Activated naive CD4-positive, alpha-beta T cell (primary cell): Measurements from ENCODE around the gene RERG.

Experiments
- DNase-seq, 4 experiments: peaks; one replicate each; lab custom pipeline; 2025; lab: John Stamatoyannopoulos, UW

RERG gene

GRCh38 chr12:15186597-15186996 is 34.6 kb downstream of the RERG start:
- no peak for DNase-seq

GRCh38 chr12:15184484-15184883 is 36.7 kb downstream of the RERG start:
- DNase-seq, result no peak

GRCh38 chr12:15183821-15184220 is 37.4 kb downstream of the RERG start:
- DNase-seq, result no peak

GRCh38 chr12:15181017-15181683 is 40.1 kb downstream of the RERG start:
- no peak for DNase-seq

GRCh38 chr12:15180325-15180724 is 40.9 kb downstream of the RERG start:
- DNase-seq, result no peak

- DNase-seq, result no peak
Measured at GRCh38 chr12:15179672-15180071, 41.5 kb downstream of the RERG start.

GRCh38 chr12:15173142-15173541 is 48.1 kb downstream of the RERG start:
- DNase-seq, result no peak

- DNase-seq, result no peak
Measured at GRCh38 chr12:15172060-15172822, 49.0 kb downstream of the RERG start.

GRCh38 chr12:15171012-15171655 is 50.1 kb downstream of the RERG start:
- DNase-seq, result no peak

- DNase-seq, result no peak
Measured at GRCh38 chr12:15168026-15168678, 53.1 kb downstream of the RERG start.

- no peak for DNase-seq
Measured at GRCh38 chr12:15165012-15165659, 56.1 kb downstream of the RERG start.

GRCh38 chr12:15163030-15163976 is 57.9 kb downstream of the RERG start:
- no peak for DNase-seq

- no peak for DNase-seq
Measured at GRCh38 chr12:15158083-15158482, 63.1 kb downstream of the RERG start.

- DNase-seq, result no peak
Measured at GRCh38 chr12:15157269-15157671, 63.9 kb downstream of the RERG start.

- no peak for DNase-seq
Measured at GRCh38 chr12:15155271-15155670, 65.9 kb downstream of the RERG start.

GRCh38 chr12:15154103-15154502 is 67.1 kb downstream of the RERG start:
- DNase-seq, result no peak

GRCh38 chr12:15152868-15153267 is 68.3 kb downstream of the RERG start:
- no peak for DNase-seq

GRCh38 chr12:15152456-15152855 is 68.8 kb downstream of the RERG start:
- DNase-seq, result no peak

- DNase-seq, result no peak
Measured at GRCh38 chr12:15151161-15152091, 69.8 kb downstream of the RERG start.

GRCh38 chr12:15146585-15146984 is 74.6 kb downstream of the RERG start:
- no peak for DNase-seq
